GM23338 (cell line): Measurements from ENCODE around the gene CTTNBP2. TPM values are rescaled to one million over a fixed set of nuclear protein-coding genes. Genes with fewer than 3 reads are reported as not detected.

ENCODE experiments used
- ATAC-seq: fragments of 200-7000 bp; cut with Tn5 transposase; 3 replicates; pipeline ENCODE4 v1.9.1; 2020
- DNase-seq: peaks from one replicate; pipeline ENCODE4 v3.0.0-alpha.2; 2015; ENCODE audit warnings: low spot score
- H2AFZ ChIP-seq: fragments of 200-600 bp; sonication (generic); 2 replicates; pipeline ENCODE4 v1.8.0; 2016; ENCODE audit warnings: antibody characterized with exemption, mild to moderate bottlenecking, moderate library complexity
- H3F3A ChIP-seq: fragments of 200-600 bp; sonication (generic); replicated peaks from 2 replicates; pipeline ENCODE4 v1.8.0; 2017; ENCODE audit warnings: antibody characterized with exemption, mixed run types, low read depth
- H3K27ac ChIP-seq: fragments of 200-600 bp; sonication (generic); 2 replicates; pipeline ENCODE4 v1.6.1; 2016; ENCODE audit warnings: low read depth
- H3K27me3 ChIP-seq: fragments of 200-600 bp; sonication (generic); 2 replicates; pipeline ENCODE4 v1.8.0; 2016; ENCODE audit warnings: mild to moderate bottlenecking, mixed run types, moderate library complexity; ENCODE audit not compliant: insufficient read depth
- H3K36me3 ChIP-seq: fragments of 200-600 bp; sonication (generic); 2 replicates; pipeline ENCODE4 v1.8.0; 2016; ENCODE audit warnings: mild to moderate bottlenecking; ENCODE audit not compliant: insufficient read depth
- H3K4me1 ChIP-seq: fragments of 200-600 bp; sonication (generic); 2 replicates; pipeline ENCODE4 v1.8.0; 2016; ENCODE audit warnings: mild to moderate bottlenecking, moderate library complexity; ENCODE audit not compliant: insufficient read depth
- H3K4me2 ChIP-seq: fragments of 200-600 bp; sonication (generic); 2 replicates; pipeline ENCODE4 v1.7.1; 2017; ENCODE audit warnings: mixed run types
- H3K4me3 ChIP-seq: fragments of 200-600 bp; sonication (generic); 2 replicates; pipeline ENCODE4 v1.6.1; 2016; ENCODE audit warnings: mixed run types
- H3K79me2 ChIP-seq: fragments of 200-600 bp; sonication (generic); replicated peaks from 2 replicates; pipeline ENCODE4 v1.8.0; 2017; ENCODE audit warnings: mild to moderate bottlenecking; ENCODE audit not compliant: insufficient read depth
- H3K9me2 ChIP-seq: fragments of 200-600 bp; sonication (generic); 2 replicates; pipeline ENCODE4 v1.8.0; 2017; ENCODE audit not compliant: insufficient read depth
- H4K20me1 ChIP-seq: fragments of 200-600 bp; sonication (generic); replicated peaks from 2 replicates; pipeline ENCODE4 v1.8.0; 2017; ENCODE audit warnings: mild to moderate bottlenecking; ENCODE audit not compliant: insufficient read depth
- H3K27ac Mint-ChIP-seq: 2 replicates; pipeline ENCODE4 v1.8.0; 2020; ENCODE audit warnings: inconsistent platforms, mild to moderate bottlenecking, moderate library complexity, mixed read lengths
- H3K27me3 Mint-ChIP-seq: 3 replicates; pipeline ENCODE4 v1.8.0; 2022; ENCODE audit warnings: low read depth, mild to moderate bottlenecking, moderate library complexity, mixed read lengths, inconsistent platforms; ENCODE audit not compliant: insufficient read depth, poor library complexity
- H3K36me3 Mint-ChIP-seq: 3 replicates; pipeline ENCODE4 v1.8.0; 2021; ENCODE audit warnings: low read depth, mild to moderate bottlenecking, inconsistent platforms, moderate library complexity, mixed read lengths
- H3K4me1 Mint-ChIP-seq: 3 replicates; pipeline ENCODE4 v1.8.0; 2020; ENCODE audit warnings: mild to moderate bottlenecking, inconsistent platforms, mixed read lengths
- H3K4me3 Mint-ChIP-seq: 3 replicates; pipeline ENCODE4 v1.8.0; 2021; ENCODE audit warnings: moderate library complexity, mild to moderate bottlenecking, inconsistent platforms, mixed read lengths
- H3K9me3 Mint-ChIP-seq: 3 replicates; pipeline ENCODE4 v1.8.0; 2020; ENCODE audit warnings: moderate library complexity, mild to moderate bottlenecking, inconsistent platforms, mixed read lengths
- CREB1 ChIP-seq: fragments of 250-450 bp; sonication (Bioruptor Pico); IDR thresholded peaks from 2 replicates; pipeline ENCODE4 v1.5.0; 2020; ENCODE audit warnings: low read depth, mild to moderate bottlenecking, moderate library complexity
- JUNB ChIP-seq: IDR thresholded peaks from one replicate; pipeline ENCODE4 v1.6.1; 2016; ENCODE audit warnings: antibody characterized with exemption; ENCODE audit not compliant: unreplicated experiment
- NANOG ChIP-seq: IDR thresholded peaks from 2 replicates; pipeline ENCODE4 v1.6.1; 2016; ENCODE audit warnings: antibody characterized with exemption, borderline replicate concordance
- POLR2AphosphoS5 ChIP-seq: IDR thresholded peaks from 2 replicates; pipeline ENCODE4 v1.6.1; 2016; ENCODE audit warnings: antibody characterized with exemption, low read depth
- STAT1 ChIP-seq: IDR thresholded peaks from one replicate; pipeline ENCODE4 v1.6.1; 2016; ENCODE audit warnings: antibody characterized with exemption; ENCODE audit not compliant: unreplicated experiment
- ZNF114 ChIP-seq: fragments of 250-450 bp; sonication (Bioruptor Pico); IDR thresholded peaks from 2 replicates; pipeline ENCODE4 v1.5.0; 2020; ENCODE audit warnings: mild to moderate bottlenecking, moderate library complexity
- ZNF331 ChIP-seq: fragments of 250-450 bp; sonication (Bioruptor Pico); IDR thresholded peaks from 2 replicates; pipeline ENCODE4 v1.5.0; 2020; ENCODE audit warnings: low read depth, mild to moderate bottlenecking, moderate library complexity
- ZNF462 ChIP-seq: fragments of 250-450 bp; sonication (Bioruptor Pico); IDR thresholded peaks from 2 replicates; pipeline ENCODE4 v1.5.0; 2020; ENCODE audit warnings: mild to moderate bottlenecking, moderate library complexity
- polyA plus RNA-seq: library from polyadenylated mRNA; unstranded; fragments of >200 nt; fragmentation: Nextera tagmentation; extraction: Ambion mirVana; gene quantifications from 2 replicates; pipeline ENCODE4 v1.2.1, GENCODE V29; 2016
- total RNA-seq: library from RNA; depleted of rRNA; stranded (reverse); fragments of >200 nt; shearing (Covaris generic); gene quantifications from 2 replicates; pipeline ENCODE4 v1.2.3, GENCODE V29; 2014
- TF ChIP-seq, protein P1 (sequence below): IDR thresholded peaks from one replicate; pipeline ENCODE4 v1.6.1; 2018; ENCODE audit warnings: antibody characterized with exemption; ENCODE audit not compliant: unreplicated experiment
- TF ChIP-seq, protein P2 (sequence below), 2 experiments: fragments of 200-600 bp in 1 of 2; sonication (generic) in 1 of 2; conservative IDR thresholded peaks; 2 replicates each; pipeline versions ENCODE4 v1.5.1 to v1.6.1; 2016 to 2017; ENCODE audit warnings: antibody characterized with exemption in 2 of 2, low read depth in 2 of 2, mild to moderate bottlenecking in 2 of 2, moderate library complexity in 1 of 2

CTTNBP2 gene
- total and polyA plus RNA-seq, 2 experiments from 2014 or later = 26.8 to 30.7 TPM

DNA sequence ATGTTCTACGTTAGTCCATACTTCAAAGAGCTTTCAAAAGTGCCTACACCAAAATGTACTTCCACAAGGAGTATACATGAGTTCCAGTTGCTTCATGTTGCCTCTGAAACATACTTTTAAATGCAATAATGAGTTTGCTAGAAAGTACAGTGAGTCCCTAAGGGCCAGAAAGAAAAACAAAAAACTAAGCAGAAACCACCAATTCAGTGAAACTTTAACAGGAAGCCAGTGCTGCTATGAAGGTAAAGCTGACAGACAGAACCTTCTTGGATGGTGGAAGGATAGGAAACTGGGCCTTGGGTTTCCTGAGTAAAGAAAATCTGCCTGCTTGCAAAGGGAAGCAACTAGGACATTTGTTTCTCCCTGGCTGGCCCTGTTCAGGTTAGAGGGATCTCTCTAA is 104.2 kb downstream of the CTTNBP2 start (continued):
- TF ChIP-seq ZNF462 = no peak

- no peaks in the 10 kb centered on the region for H3K79me2 ChIP-seq
- no peak overlapping the region for H3K4me3 ChIP-seq
- Mint-ChIP-seq H3K27ac (no peak overlapping the region), H3K4me3 (no peak overlapping the region), H3K4me1 (no peaks in the 10 kb centered on the region), H3K9me3 (no peaks in the 10 kb centered on the region), H3K36me3 (peaks cover 10% of the 10 kb centered on the region), H3K27me3 (peaks cover 4% of the 10 kb centered on the region)
- H3K36me3 ChIP-seq = peaks cover 5% of the 10 kb centered on the region; the same call in 1 of the 2 replicates
- H3K27me3 ChIP-seq = no peaks in the 10 kb centered on the region
- no peak for DNase-seq
- no peaks in the 10 kb centered on the region for H3F3A ChIP-seq
- no peaks in the 10 kb centered on the region for H3K4me1 ChIP-seq
- H3K27ac ChIP-seq = no peak overlapping the region
- no peak for ATAC-seq
- H3K9me2 ChIP-seq = no peaks in the 10 kb centered on the region; the same call in 1 of the 2 replicates
- H3K4me2 ChIP-seq = no peak overlapping the region
- no peak overlapping the region for H2AFZ ChIP-seq
- 0 out of 2 replicates have a peak, but pooled peaks cover 7% of the 10 kb centered on the region for H4K20me1 ChIP-seq
- TF ChIP-seq JUNB (no peak), POLR2AphosphoS5 (no peak), STAT1 (no peak), NANOG (no peak), ZNF331 (no peak), ZNF114 (CRISPR knock-in tag) (no peak), CREB1 (CRISPR knock-in tag) (no peak)
- TF ChIP-seq, protein P1, sequence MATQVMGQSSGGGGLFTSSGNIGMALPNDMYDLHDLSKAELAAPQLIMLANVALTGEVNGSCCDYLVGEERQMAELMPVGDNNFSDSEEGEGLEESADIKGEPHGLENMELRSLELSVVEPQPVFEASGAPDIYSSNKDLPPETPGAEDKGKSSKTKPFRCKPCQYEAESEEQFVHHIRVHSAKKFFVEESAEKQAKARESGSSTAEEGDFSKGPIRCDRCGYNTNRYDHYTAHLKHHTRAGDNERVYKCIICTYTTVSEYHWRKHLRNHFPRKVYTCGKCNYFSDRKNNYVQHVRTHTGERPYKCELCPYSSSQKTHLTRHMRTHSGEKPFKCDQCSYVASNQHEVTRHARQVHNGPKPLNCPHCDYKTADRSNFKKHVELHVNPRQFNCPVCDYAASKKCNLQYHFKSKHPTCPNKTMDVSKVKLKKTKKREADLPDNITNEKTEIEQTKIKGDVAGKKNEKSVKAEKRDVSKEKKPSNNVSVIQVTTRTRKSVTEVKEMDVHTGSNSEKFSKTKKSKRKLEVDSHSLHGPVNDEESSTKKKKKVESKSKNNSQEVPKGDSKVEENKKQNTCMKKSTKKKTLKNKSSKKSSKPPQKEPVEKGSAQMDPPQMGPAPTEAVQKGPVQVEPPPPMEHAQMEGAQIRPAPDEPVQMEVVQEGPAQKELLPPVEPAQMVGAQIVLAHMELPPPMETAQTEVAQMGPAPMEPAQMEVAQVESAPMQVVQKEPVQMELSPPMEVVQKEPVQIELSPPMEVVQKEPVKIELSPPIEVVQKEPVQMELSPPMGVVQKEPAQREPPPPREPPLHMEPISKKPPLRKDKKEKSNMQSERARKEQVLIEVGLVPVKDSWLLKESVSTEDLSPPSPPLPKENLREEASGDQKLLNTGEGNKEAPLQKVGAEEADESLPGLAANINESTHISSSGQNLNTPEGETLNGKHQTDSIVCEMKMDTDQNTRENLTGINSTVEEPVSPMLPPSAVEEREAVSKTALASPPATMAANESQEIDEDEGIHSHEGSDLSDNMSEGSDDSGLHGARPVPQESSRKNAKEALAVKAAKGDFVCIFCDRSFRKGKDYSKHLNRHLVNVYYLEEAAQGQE = no peak
- TF ChIP-seq, protein P2, sequence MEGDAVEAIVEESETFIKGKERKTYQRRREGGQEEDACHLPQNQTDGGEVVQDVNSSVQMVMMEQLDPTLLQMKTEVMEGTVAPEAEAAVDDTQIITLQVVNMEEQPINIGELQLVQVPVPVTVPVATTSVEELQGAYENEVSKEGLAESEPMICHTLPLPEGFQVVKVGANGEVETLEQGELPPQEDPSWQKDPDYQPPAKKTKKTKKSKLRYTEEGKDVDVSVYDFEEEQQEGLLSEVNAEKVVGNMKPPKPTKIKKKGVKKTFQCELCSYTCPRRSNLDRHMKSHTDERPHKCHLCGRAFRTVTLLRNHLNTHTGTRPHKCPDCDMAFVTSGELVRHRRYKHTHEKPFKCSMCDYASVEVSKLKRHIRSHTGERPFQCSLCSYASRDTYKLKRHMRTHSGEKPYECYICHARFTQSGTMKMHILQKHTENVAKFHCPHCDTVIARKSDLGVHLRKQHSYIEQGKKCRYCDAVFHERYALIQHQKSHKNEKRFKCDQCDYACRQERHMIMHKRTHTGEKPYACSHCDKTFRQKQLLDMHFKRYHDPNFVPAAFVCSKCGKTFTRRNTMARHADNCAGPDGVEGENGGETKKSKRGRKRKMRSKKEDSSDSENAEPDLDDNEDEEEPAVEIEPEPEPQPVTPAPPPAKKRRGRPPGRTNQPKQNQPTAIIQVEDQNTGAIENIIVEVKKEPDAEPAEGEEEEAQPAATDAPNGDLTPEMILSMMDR (conservative IDR thresholded peaks at IDR 0.05; ENCODE audit: low read depth in 2 of 2) = no peak
Observed at GRCh38 chr7:117767951-117768350, 105.3 kb downstream of the CTTNBP2 start.
